Gastrocnemius medialis (tissue), 4 donors: ENCODE results near the gene KCNAB1. TPM values are rescaled to one million over a fixed set of nuclear protein-coding genes. Genes with fewer than 3 reads are reported as not detected.

Experiments
- ATAC-seq, 2 donors: fragments of 150-250 bp; one replicate each; pipeline ENCODE4 v1.9.1; 2016
- DNase-seq, 2 donors: peaks; one replicate each; pipeline ENCODE4 v3.0.0-alpha.2; 2019
- H3K27ac ChIP-seq, 4 donors: fragments of 200-600 bp; sonication (generic); 1 replicate in 1 of 4; 2 replicates in 3 of 4; pipeline ENCODE4 v1.5.1; 2016 to 2018; ENCODE audit warnings: mild to moderate bottlenecking in 2 of 4, moderate library complexity in 1 of 4
- H3K27me3 ChIP-seq, 3 donors: fragments of 200-600 bp; sonication (generic) in 2 of 3; 1 replicate in 1 of 3; 2 replicates in 2 of 3; pipeline versions ENCODE4 v1.5.1 to v1.6.0; 2016 to 2019; ENCODE audit warnings: mild to moderate bottlenecking in 1 of 3, moderate library complexity in 1 of 3
- H3K36me3 ChIP-seq, 2 donors: fragments of 200-600 bp; sonication (generic) in 1 of 2; one replicate each; pipeline ENCODE4 v1.5.1; 2017 to 2018
- H3K4me1 ChIP-seq, 2 donors: fragments of 200-600 bp; sonication (generic) in 1 of 2; one replicate each; pipeline ENCODE4 v1.5.1; 2016 to 2017; ENCODE audit warnings: mild to moderate bottlenecking in 2 of 2
- H3K4me3 ChIP-seq, 4 donors: fragments of 200-600 bp; sonication (generic) in 3 of 4; 1 replicate in 1 of 4; 2 replicates in 3 of 4; pipeline ENCODE4 v1.5.1; 2016 to 2019; ENCODE audit warnings: mild to moderate bottlenecking in 2 of 4
- H3K9me3 ChIP-seq, 3 donors: fragments of 200-600 bp; sonication (generic) in 2 of 3; 1 replicate in 1 of 3; 2 replicates in 2 of 3; pipeline ENCODE4 v1.5.1; 2016 to 2019
- CTCF ChIP-seq, 5 experiments: fragments of 450-650 bp in 3 of 5; fragments of 200-600 bp in 2 of 5; sonication (generic) in 2 of 5; IDR thresholded peaks in 4 of 5; conservative IDR thresholded peaks in 1 of 5; 1 replicate in 4 of 5; 2 replicates in 1 of 5; pipeline ENCODE4 v1.5.1; 2016 to 2019; ENCODE audit warnings: antibody characterized with exemption in 5 of 5, mild to moderate bottlenecking in 3 of 5, moderate library complexity in 3 of 5
- POLR2A ChIP-seq, 2 donors: fragments of 450-650 bp; IDR thresholded peaks; one replicate each; pipeline ENCODE4 v1.6.1; 2017; ENCODE audit warnings: antibody characterized with exemption in 2 of 2, mild to moderate bottlenecking in 2 of 2, moderate library complexity in 2 of 2
- in situ Hi-C, 4 donors: fragments of 200-750 bp; cut with MboI; loops; one replicate each; pipeline versions ENCODE4 v1.15.0 to v1.8.0; 2017; ENCODE audit warnings: low sequenced_read_pairs in 4 of 4
- intact Hi-C: fragments of 100-400 bp; cut with DNase I; formaldehyde crosslinking; loops from one replicate; pipeline ENCODE4 v1.15.1; 2023; ENCODE audit warnings: low total_unique reads
- total RNA-seq, 4 donors: library from RNA; depleted of rRNA; stranded (reverse); fragments of >200 nt; gene quantifications; one replicate each; pipeline versions ENCODE4 v1.1.0 to v1.2.3, GENCODE V29; 2016

Gene KCNAB1
- total RNA-seq, 4 donors from 2014 or later = 0.46 to 3.6 (median 1.9) TPM

GRCh38 chr3:156358232-156358631 is 237.9 kb downstream of the KCNAB1 start:
- Histone ChIP-seq H3K4me1 (no peaks in the 10 kb centered on the region), H3K27ac (no peak overlapping the region), H3K36me3 (no peaks in the 10 kb centered on the region), H3K9me3 (no peaks in the 10 kb centered on the region), H3K27me3 (no peaks in the 10 kb centered on the region), H3K4me3 (no peak overlapping the region)
- ATAC-seq = no peak
- TF ChIP-seq POLR2A (IDR thresholded peaks at IDR 0.05) = no peak
- TF ChIP-seq CTCF (IDR thresholded peaks at IDR 0.05 in 4 of 5, conservative IDR thresholded peaks at IDR 0.05 in 1 of 5) = no peak
- in situ Hi-C loops = no loop called here
- no peak for DNase-seq
- intact Hi-C loops = no loop called here

- DNase-seq = no peak
- intact Hi-C loops = no loop called here
- in situ Hi-C loops = no loop called here
- H3K27me3 ChIP-seq = no peaks in the 10 kb centered on the region
- no peak for TF ChIP-seq CTCF (IDR thresholded peaks at IDR 0.05 in 4 of 5, conservative IDR thresholded peaks at IDR 0.05 in 1 of 5)
- TF ChIP-seq POLR2A (IDR thresholded peaks at IDR 0.05) = no peak
- no peak overlapping the region for H3K27ac ChIP-seq
- no peak overlapping the region for H3K4me3 ChIP-seq
- no peaks in the 10 kb centered on the region for H3K9me3 ChIP-seq
- H3K4me1 ChIP-seq = no peaks in the 10 kb centered on the region
- no peaks in the 10 kb centered on the region for H3K36me3 ChIP-seq
- no peak for ATAC-seq
Observed at GRCh38 chr3:156359368-156359767, 239.0 kb downstream of the KCNAB1 start.

GRCh38 chr3:156360083-156360482 is 239.7 kb downstream of the KCNAB1 start:
- no peaks in the 10 kb centered on the region for H3K36me3 ChIP-seq
- no peak for DNase-seq
- TF ChIP-seq POLR2A (IDR thresholded peaks at IDR 0.05) (no peak), CTCF (IDR thresholded peaks at IDR 0.05 in 4 of 5, conservative IDR thresholded peaks at IDR 0.05 in 1 of 5) (no peak)
- in situ Hi-C loops (no loop called here), intact Hi-C loops (no loop called here)
- no peaks in the 10 kb centered on the region for H3K9me3 ChIP-seq
- no peaks in the 10 kb centered on the region for H3K4me1 ChIP-seq
- no peak overlapping the region for H3K4me3 ChIP-seq
- no peak overlapping the region for H3K27ac ChIP-seq
- H3K27me3 ChIP-seq = no peaks in the 10 kb centered on the region
- ATAC-seq = no peak

GRCh38 chr3:156360963-156361362 is 240.6 kb downstream of the KCNAB1 start:
- intact Hi-C loops (no loop called here), in situ Hi-C loops (no loop called here)
- Histone ChIP-seq H3K9me3 (no peaks in the 10 kb centered on the region), H3K27ac (no peak overlapping the region), H3K27me3 (no peaks in the 10 kb centered on the region), H3K4me3 (no peak overlapping the region), H3K36me3 (no peaks in the 10 kb centered on the region), H3K4me1 (no peaks in the 10 kb centered on the region)
- no peak for DNase-seq
- TF ChIP-seq CTCF (IDR thresholded peaks at IDR 0.05 in 4 of 5, conservative IDR thresholded peaks at IDR 0.05 in 1 of 5) (no peak), POLR2A (IDR thresholded peaks at IDR 0.05) (no peak)
- ATAC-seq = no peak

- Histone ChIP-seq H3K9me3 (no peaks in the 10 kb centered on the region), H3K27me3 (no peaks in the 10 kb centered on the region), H3K4me3 (no peak overlapping the region), H3K27ac (no peak overlapping the region), H3K36me3 (no peaks in the 10 kb centered on the region), H3K4me1 (no peaks in the 10 kb centered on the region)
- TF ChIP-seq POLR2A (IDR thresholded peaks at IDR 0.05) = no peak
- no peak for TF ChIP-seq CTCF (IDR thresholded peaks at IDR 0.05 in 4 of 5, conservative IDR thresholded peaks at IDR 0.05 in 1 of 5)
- in situ Hi-C loops = no loop called here
- no peak for ATAC-seq
- DNase-seq = no peak
- intact Hi-C loops = no loop called here
Observed at GRCh38 chr3:156366559-156366958, 246.2 kb downstream of the KCNAB1 start.
